Peyer's patch (tissue), 4 donors: ENCODE measurements around the gene ETV6. TPM values are rescaled to one million over a fixed set of nuclear protein-coding genes. Genes with fewer than 3 reads are reported as not detected.

Experiments used
- DNase-seq, 3 donors: peaks; one replicate each; pipeline ENCODE4 v3.0.0-alpha.2; 2017 to 2019
- H3K27ac ChIP-seq, 4 donors: fragments of 200-600 bp; sonication (generic); one replicate each; pipeline ENCODE4 v1.5.1; 2016 to 2019
- H3K27me3 ChIP-seq, 2 donors: fragments of 200-600 bp; sonication (generic); one replicate each; pipeline ENCODE4 v1.5.1; 2019
- H3K36me3 ChIP-seq, 3 donors: fragments of 200-600 bp; sonication (generic); one replicate each; pipeline ENCODE4 v1.5.1; 2016 to 2019
- H3K4me1 ChIP-seq, 4 donors: fragments of 200-600 bp; sonication (generic); one replicate each; pipeline ENCODE4 v1.5.1; 2016 to 2019
- H3K4me3 ChIP-seq, 4 donors: fragments of 200-600 bp; sonication (generic); 1 replicate in 3 of 4; 2 replicates in 1 of 4; pipeline ENCODE4 v1.5.1; 2016 to 2019; ENCODE audit warnings: mild to moderate bottlenecking in 1 of 4
- H3K9me3 ChIP-seq, 4 donors: fragments of 200-600 bp; sonication (generic); one replicate each; pipeline ENCODE4 v1.5.1; 2016 to 2019; ENCODE audit warnings: mild to moderate bottlenecking in 1 of 4
- CTCF ChIP-seq, 6 experiments: fragments of 450-650 bp in 4 of 6; fragments of 200-600 bp in 2 of 6; sonication (generic) in 1 of 6; IDR thresholded peaks; one replicate each; pipeline ENCODE4 v1.5.1; 2017 to 2019; ENCODE audit warnings: antibody characterized with exemption in 6 of 6, mild to moderate bottlenecking in 3 of 6, moderate library complexity in 1 of 6
- POLR2A ChIP-seq, 2 donors: fragments of 450-650 bp; IDR thresholded peaks; one replicate each; pipeline ENCODE4 v1.5.1; 2017; ENCODE audit warnings: antibody characterized with exemption in 2 of 2, mild to moderate bottlenecking in 2 of 2, moderate library complexity in 2 of 2
- total RNA-seq, 4 donors: library from RNA; depleted of rRNA; stranded (reverse); fragments of >200 nt; gene quantifications; one replicate each; pipeline ENCODE4 v1.1.0, GENCODE V29; 2016

The ETV6 gene
- total RNA-seq, 4 donors from 2014 or later = 35.4 to 49.5 (median 42.2) TPM

- Histone ChIP-seq H3K27me3 (no peaks in the 10 kb centered on the region), H3K9me3 (no peaks in the 10 kb centered on the region), H3K27ac (peak overlapping the region in 1 of 4 donors; percentile 66), H3K4me1 (peaks cover 0 to 11% (median 5%) of the 10 kb centered on the region in 4 donors), H3K36me3 (no peaks in the 10 kb centered on the region), H3K4me3 (no peak overlapping the region)
- TF ChIP-seq POLR2A (IDR thresholded peaks at IDR 0.05) = no peak
- TF ChIP-seq CTCF (IDR thresholded peaks at IDR 0.05) = no peak
- no peak for DNase-seq
Measured at GRCh38 chr12:11823043-11823442, 173.6 kb downstream of the ETV6 start.

- peaks cover 0 to under 1% (median 0%) of the 10 kb centered on the region in 3 donors for H3K36me3 ChIP-seq
- no peaks in the 10 kb centered on the region for H3K9me3 ChIP-seq
- no peak for DNase-seq
- H3K4me3 ChIP-seq = no peak overlapping the region
- H3K27ac ChIP-seq = peak overlapping the region in 1 of 4 donors; percentile 66
- H3K4me1 ChIP-seq = peaks cover 0 to 11% (median 5%) of the 10 kb centered on the region in 4 donors
- TF ChIP-seq CTCF (IDR thresholded peaks at IDR 0.05) = no peak
- TF ChIP-seq POLR2A (IDR thresholded peaks at IDR 0.05) = no peak
- no peaks in the 10 kb centered on the region for H3K27me3 ChIP-seq
Measured at GRCh38 chr12:11823593-11823992, 174.1 kb downstream of the ETV6 start.

- H3K4me1 ChIP-seq = peaks cover 0 to 11% (median 7%) of the 10 kb centered on the region in 4 donors
- no peaks in the 10 kb centered on the region for H3K27me3 ChIP-seq
- H3K27ac ChIP-seq = peak overlapping the region in 1 of 4 donors; percentile 66
Measured at GRCh38 chr12:11824069-11824468, 174.6 kb downstream of the ETV6 start.

GRCh38 chr12:11824736-11825135 is 175.3 kb downstream of the ETV6 start:
- peaks cover 0 to 9% (median 0%) of the 10 kb centered on the region in 3 donors for H3K36me3 ChIP-seq
- no peaks in the 10 kb centered on the region for H3K27me3 ChIP-seq
- peaks cover 0 to 11% (median 10%) of the 10 kb centered on the region in 4 donors for H3K4me1 ChIP-seq
- no peak overlapping the region for H3K4me3 ChIP-seq
- DNase-seq = no peak
- TF ChIP-seq CTCF (IDR thresholded peaks at IDR 0.05) (no peak), POLR2A (IDR thresholded peaks at IDR 0.05) (no peak)
- H3K27ac ChIP-seq = peak overlapping the region in 1 of 4 donors; percentile 66
- H3K9me3 ChIP-seq = no peaks in the 10 kb centered on the region

More at GRCh38 chr12:11824069-11824468, 174.6 kb downstream of the ETV6 start:
- TF ChIP-seq CTCF (IDR thresholded peaks at IDR 0.05) (no peak), POLR2A (IDR thresholded peaks at IDR 0.05) (no peak)
- Histone ChIP-seq H3K4me3 (no peak overlapping the region), H3K36me3 (peaks cover 0 to 5% (median 0%) of the 10 kb centered on the region in 3 donors), H3K9me3 (no peaks in the 10 kb centered on the region)
- no peak for DNase-seq

- Histone ChIP-seq H3K9me3 (no peaks in the 10 kb centered on the region), H3K36me3 (peaks cover 0 to 9% (median 0%) of the 10 kb centered on the region in 3 donors), H3K4me3 (no peak overlapping the region), H3K27ac (no peak overlapping the region), H3K4me1 (peaks cover 0 to 14% (median 12%) of the 10 kb centered on the region in 4 donors), H3K27me3 (no peaks in the 10 kb centered on the region)
- DNase-seq = no peak
- no peak for TF ChIP-seq CTCF (IDR thresholded peaks at IDR 0.05)
- no peak for TF ChIP-seq POLR2A (IDR thresholded peaks at IDR 0.05)
Measured at GRCh38 chr12:11825278-11825677, 175.8 kb downstream of the ETV6 start.

GRCh38 chr12:11826574-11826973 is 177.1 kb downstream of the ETV6 start:
- H3K4me1 ChIP-seq = peaks cover 0 to 18% (median 14%) of the 10 kb centered on the region in 4 donors
- no peaks in the 10 kb centered on the region for H3K27me3 ChIP-seq
- DNase-seq = no peak
- H3K27ac ChIP-seq = no peak overlapping the region
- TF ChIP-seq CTCF (IDR thresholded peaks at IDR 0.05) = no peak
- TF ChIP-seq POLR2A (IDR thresholded peaks at IDR 0.05) = no peak
- no peak overlapping the region for H3K4me3 ChIP-seq
- H3K9me3 ChIP-seq = no peaks in the 10 kb centered on the region
- H3K36me3 ChIP-seq = peaks cover 0 to 9% (median 0%) of the 10 kb centered on the region in 3 donors
